ENCODE results near the gene MTMR12. TPM values are rescaled to one million over a fixed set of nuclear protein-coding genes. Genes with fewer than 3 reads are reported as not detected.
A peak's percentile ranks its signal among the peaks of the same experiment; 100 is the strongest.

The MTMR12 gene
- total and polyA plus RNA-seq, 10 donors: 6.8 to 42.2 (median 27.9) TPM

GRCh38 chr5:32265902-32266301 lies 46.8 kb downstream of the MTMR12 start:
- 83 to 94% (median 93%) methylated on average over 6 of the region's 6 CpGs for WGBS, 5 donors
- Histone ChIP-seq H3K9me3 (no peaks in the 10 kb centered on the region), H3K4me3 (no peak overlapping the region), H3K4me1 (peaks cover 0 to 15% (median 0%) of the 10 kb centered on the region in 6 donors), H3K27ac (no peak overlapping the region), H3K27me3 (replicated peaks in 1 of 7) (no peaks in the 10 kb centered on the region), H3K36me3 (peaks cover 0 to 100% (median 80%) of the 10 kb centered on the region in 6 donors)
- intact Hi-C loops (cut with DNase I; ENCODE audit: low total_unique reads): no loop called here
- no peak for TF ChIP-seq POLR2A (IDR thresholded peaks at IDR 0.05)
- TF ChIP-seq CTCF (IDR thresholded peaks at IDR 0.05 in 8 of 11, conservative IDR thresholded peaks at IDR 0.05 in 3 of 11): no peak
- no peak for TF ChIP-seq POLR2AphosphoS5 (IDR thresholded peaks at IDR 0.05)
- DNase-seq: no peak

GRCh38 chr5:32264957-32265572 lies 47.7 kb downstream of the MTMR12 start:
- TF ChIP-seq CTCF (IDR thresholded peaks at IDR 0.05 in 8 of 11, conservative IDR thresholded peaks at IDR 0.05 in 3 of 11): no peak
- TF ChIP-seq POLR2A (IDR thresholded peaks at IDR 0.05): no peak
- no peak for TF ChIP-seq POLR2AphosphoS5 (IDR thresholded peaks at IDR 0.05)
- no peak overlapping the region for H3K4me3 ChIP-seq
- no peak overlapping the region for H3K27ac ChIP-seq
- H3K9me3 ChIP-seq: no peaks in the 10 kb centered on the region
- H3K27me3 ChIP-seq (replicated peaks in 1 of 7): no peaks in the 10 kb centered on the region
- H3K36me3 ChIP-seq: peaks cover 0 to 100% (median 80%) of the 10 kb centered on the region in 6 donors
- no peak for DNase-seq
- 90 to 93% (median 93%) methylated on average over 4 of the region's 4 CpGs for WGBS, 5 donors
- peaks cover 0 to 16% (median 0%) of the 10 kb centered on the region in 6 donors for H3K4me1 ChIP-seq
- intact Hi-C loops (cut with DNase I; ENCODE audit: low total_unique reads): no loop called here

GRCh38 chr5:32263684-32264083 lies 49.1 kb downstream of the MTMR12 start:
- DNase-seq: no peak
- no peaks in the 10 kb centered on the region for H3K27me3 ChIP-seq (replicated peaks in 1 of 7)
- no peaks in the 10 kb centered on the region for H3K9me3 ChIP-seq
- TF ChIP-seq CTCF (IDR thresholded peaks at IDR 0.05 in 8 of 11, conservative IDR thresholded peaks at IDR 0.05 in 3 of 11) (no peak), POLR2A (IDR thresholded peaks at IDR 0.05) (no peak), POLR2AphosphoS5 (IDR thresholded peaks at IDR 0.05) (no peak)
- no peak overlapping the region for H3K4me3 ChIP-seq
- no peak overlapping the region for H3K27ac ChIP-seq
- peaks cover 0 to 100% (median 81%) of the 10 kb centered on the region in 6 donors for H3K36me3 ChIP-seq
- intact Hi-C loops (cut with DNase I; ENCODE audit: low total_unique reads): no loop called here
- whole genome bisulfite sequencing, 5 donors: 93 to 98% (median 97%) methylated on average over 4 of the region's 4 CpGs
- H3K4me1 ChIP-seq: peaks cover 0 to 16% (median 0%) of the 10 kb centered on the region in 6 donors

GRCh38 chr5:32261198-32261597 lies 51.5 kb downstream of the MTMR12 start:
- Histone ChIP-seq H3K9me3 (no peaks in the 10 kb centered on the region), H3K4me3 (no peak overlapping the region), H3K36me3 (peaks cover 0 to 100% (median 72%) of the 10 kb centered on the region in 6 donors), H3K27me3 (replicated peaks in 1 of 7) (no peaks in the 10 kb centered on the region), H3K27ac (peak overlapping the region in 3 of 8 donors; percentile 1 to 38 (median 12)), H3K4me1 (peaks cover 0 to 16% (median 0%) of the 10 kb centered on the region in 6 donors)
- intact Hi-C loops (cut with DNase I; ENCODE audit: low total_unique reads): no loop called here
- 29 to 57% (median 43%) methylated on average over 2 of the region's 2 CpGs for WGBS, 5 donors
- no peak for DNase-seq
- TF ChIP-seq POLR2AphosphoS5 (IDR thresholded peaks at IDR 0.05) (no peak), POLR2A (IDR thresholded peaks at IDR 0.05) (no peak), CTCF (IDR thresholded peaks at IDR 0.05 in 8 of 11, conservative IDR thresholded peaks at IDR 0.05 in 3 of 11) (no peak)
